HG02943 (cell line): ENCODE data around the gene SH3TC1.

Source experiments
- ATAC-seq: cut with Tn5 transposase; IDR thresholded peaks from one replicate; pipeline ENCODE4 v1.9.1; 2021; ENCODE audit warnings: mild to moderate bottlenecking, low read depth, moderate library complexity; ENCODE audit not compliant: unreplicated experiment

SH3TC1 gene

DNA sequence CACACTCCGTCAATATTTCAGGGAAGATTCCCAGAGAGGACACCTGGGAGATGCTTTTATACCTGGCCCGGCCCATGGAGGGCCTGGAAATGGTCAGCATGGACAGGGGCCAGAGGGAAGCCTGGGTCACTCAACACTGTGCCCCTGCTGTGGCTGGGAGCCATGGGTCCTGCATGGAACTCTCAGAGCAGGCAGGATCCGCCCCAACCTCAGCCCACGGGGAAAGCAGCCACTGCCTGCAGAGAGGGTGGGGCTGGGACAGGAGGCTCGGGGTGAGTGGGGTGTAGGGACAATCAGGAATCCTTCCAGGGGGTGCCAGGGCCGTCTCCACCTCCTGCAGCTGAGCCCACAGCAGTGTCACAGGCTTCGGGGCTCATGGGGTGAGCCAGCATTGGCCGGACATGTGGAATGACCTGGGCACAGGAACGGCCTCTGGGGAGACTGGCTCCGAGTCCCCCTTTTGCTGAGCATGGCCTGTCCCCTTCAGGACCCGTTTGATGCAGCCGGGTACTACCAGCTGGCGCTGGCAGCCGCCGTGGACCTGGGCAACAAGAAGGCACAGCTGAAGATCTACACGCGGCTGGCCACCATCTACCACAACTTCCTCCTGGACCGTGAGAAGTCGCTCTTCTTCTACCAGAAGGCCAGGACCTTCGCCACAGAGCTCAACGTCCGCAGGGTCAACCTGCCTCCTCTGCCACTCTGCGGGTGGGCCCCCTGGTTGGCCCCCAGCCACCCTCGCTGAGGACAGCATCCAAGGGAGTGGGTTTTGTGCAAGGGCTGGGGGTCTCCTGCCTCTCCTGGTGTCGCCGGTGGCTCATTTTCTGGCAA is 41.3 kb downstream of the SH3TC1 start:
- no peak for ATAC-seq

DNA sequence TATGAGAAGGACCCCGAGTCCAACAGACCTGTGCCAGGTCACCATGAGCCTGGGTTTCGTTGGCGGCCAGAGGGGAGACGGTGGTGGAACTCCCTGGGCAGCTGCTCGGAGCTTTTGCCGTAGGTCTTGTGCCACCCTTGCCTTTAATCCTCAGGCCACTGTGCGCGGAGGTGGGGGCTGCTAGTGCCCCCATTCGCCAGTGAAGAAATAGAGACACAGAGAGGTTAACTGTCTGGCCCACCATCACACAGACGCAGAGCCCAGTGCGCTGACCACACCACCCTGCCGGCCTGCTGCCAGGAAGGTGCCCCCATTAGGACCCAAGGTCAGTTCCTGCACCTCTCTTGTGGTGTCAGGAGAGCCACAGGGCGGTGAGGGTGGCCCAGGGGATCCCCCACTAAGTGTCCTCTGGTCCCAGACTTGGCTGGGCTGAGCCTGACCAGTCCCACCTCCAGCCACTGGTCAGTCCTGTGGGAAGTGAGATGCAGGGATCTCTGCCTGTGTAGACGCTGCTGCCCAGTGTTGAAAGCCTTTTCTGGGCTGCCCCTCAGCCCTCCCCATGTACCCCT is 42.2 kb downstream of the SH3TC1 start:
- no peak for ATAC-seq

DNA sequence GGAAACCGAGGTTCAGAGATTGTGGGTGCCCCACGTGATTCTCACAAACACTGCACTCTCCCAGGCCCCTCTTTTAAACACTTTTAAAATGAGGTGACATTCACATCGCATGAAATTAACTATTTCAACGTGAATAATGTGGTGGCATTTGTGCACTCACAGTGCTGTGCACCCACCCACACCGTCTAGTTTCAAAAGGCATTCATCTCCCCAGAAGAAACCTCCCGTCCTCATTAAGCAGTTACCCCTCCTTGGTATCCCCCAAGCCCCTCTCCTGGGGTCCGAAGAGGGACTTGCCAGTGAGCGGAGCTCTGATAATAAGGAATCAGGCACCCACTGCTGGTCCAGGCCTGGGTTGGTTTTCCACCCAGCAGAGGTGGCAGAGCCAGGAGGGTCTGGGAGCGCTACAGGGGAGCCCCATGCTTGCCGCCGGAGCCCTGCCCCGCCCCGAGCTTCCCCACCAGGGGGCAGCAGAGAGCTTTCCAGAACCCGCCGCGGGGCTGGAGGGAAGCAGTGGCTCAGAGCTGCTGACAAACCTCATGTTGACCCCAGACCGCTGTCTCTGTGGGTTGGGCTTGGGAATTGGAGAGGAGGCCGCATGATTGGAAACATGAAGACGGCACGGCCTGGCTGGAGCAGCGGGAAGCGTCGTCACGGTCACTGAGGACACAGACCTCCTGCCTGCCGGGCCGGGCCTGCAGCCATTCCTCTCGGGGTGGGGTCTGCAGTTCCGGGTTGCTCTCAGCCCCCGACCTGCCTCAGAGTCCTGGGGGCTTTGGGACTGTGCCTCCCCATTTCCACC is 43.0 kb downstream of the SH3TC1 start:
- no peak for ATAC-seq

DNA sequence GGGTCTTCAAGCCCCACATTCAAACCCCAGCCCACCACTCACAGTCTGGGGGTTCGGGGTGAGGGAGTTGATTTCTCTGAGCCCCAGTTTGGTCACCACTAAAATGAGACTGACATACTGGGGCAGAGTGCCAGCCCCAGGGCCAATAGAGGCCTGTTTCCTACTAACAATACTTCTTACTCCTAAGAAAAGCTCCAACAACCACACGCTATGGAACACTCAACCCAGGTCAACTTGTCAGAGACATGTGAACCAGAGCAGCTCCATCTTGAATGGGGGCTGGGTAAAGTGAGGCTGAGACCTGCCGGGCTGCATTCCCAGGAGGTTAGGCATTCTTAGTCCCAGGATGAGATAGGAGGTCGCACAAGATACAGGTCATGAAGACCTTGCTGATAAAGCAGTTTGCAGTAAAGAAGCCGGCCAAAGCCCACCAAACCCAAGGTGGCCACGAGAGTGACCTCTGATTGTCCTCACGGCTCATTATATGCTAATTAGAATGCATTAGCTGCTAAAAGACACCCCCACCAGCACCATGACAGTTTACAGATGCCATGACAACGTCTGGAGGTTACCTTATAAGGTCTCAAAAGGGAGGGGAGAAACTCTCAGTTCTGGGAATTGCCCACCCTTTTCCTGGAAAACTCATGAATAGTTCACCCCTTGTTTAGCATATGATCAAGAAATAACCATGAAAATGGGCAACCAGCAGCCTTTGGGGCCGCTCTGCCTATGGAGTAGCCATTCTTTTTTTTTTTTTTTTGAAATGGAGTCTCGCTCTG is 43.9 kb downstream of the SH3TC1 start:
- no peak for ATAC-seq

DNA sequence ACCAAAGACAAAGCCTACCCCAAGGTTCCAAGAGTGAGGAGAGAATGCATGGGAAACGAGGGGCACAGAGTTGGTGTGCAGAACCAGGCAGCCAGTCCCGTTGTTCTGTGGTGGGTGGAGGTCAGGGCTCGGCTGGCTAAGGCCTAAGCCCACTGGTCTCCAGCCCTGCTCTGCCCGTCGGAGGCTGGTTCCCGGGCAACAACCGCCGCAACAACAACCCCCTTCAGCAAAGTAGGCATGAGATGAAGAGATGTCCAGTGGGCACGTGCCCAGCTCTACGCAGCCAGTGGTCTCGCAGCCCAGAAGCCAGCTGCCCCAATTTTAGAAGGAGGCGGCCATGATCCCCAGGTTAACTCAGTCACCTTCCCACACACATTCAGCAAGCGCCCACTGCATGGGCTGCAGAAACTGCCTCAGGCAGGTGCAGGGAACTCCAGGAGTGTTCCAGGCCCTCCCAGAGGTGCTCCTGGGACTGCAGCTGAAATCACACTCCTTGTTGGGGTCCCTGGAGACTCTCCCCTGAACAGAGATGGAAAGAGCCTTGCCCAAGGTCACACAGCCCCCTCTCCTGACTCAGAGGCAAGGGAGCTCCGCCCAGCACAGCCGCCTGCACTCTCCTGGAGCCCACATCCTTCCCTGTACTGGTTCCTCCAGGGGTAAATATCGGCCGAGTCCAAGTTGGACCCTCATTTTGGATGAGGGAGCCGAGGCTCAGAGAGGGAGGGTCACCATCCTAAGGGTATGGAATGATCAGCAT is 45.1 kb downstream of the SH3TC1 start:
- no peak for ATAC-seq

DNA sequence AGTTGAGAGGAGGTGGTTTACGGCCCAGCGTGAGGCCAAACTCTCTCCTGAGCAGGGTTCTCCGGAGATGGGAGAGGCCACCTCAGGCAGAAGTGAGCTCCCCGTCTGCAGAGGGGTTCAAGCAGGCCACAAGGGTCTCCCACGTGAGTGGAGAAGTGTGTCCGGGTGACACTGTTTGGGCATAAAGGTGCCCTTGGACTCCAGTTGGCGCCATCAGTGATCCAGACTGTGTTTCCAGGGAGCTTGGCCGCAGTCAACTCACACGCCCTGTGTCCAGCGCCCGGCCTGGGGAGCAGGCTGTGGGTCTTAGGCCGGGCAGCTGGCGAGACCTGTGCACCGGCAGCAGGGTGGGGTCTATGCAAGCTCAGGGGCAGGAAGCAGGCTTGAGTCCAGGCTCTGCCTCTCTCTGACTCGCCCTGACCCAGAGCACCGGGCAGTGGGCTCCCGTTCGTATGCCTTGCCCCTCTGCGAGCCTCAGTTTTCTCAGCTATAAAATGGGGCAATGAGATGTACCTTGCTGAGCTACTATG is 45.9 kb downstream of the SH3TC1 start:
- ATAC-seq, result no peak

DNA sequence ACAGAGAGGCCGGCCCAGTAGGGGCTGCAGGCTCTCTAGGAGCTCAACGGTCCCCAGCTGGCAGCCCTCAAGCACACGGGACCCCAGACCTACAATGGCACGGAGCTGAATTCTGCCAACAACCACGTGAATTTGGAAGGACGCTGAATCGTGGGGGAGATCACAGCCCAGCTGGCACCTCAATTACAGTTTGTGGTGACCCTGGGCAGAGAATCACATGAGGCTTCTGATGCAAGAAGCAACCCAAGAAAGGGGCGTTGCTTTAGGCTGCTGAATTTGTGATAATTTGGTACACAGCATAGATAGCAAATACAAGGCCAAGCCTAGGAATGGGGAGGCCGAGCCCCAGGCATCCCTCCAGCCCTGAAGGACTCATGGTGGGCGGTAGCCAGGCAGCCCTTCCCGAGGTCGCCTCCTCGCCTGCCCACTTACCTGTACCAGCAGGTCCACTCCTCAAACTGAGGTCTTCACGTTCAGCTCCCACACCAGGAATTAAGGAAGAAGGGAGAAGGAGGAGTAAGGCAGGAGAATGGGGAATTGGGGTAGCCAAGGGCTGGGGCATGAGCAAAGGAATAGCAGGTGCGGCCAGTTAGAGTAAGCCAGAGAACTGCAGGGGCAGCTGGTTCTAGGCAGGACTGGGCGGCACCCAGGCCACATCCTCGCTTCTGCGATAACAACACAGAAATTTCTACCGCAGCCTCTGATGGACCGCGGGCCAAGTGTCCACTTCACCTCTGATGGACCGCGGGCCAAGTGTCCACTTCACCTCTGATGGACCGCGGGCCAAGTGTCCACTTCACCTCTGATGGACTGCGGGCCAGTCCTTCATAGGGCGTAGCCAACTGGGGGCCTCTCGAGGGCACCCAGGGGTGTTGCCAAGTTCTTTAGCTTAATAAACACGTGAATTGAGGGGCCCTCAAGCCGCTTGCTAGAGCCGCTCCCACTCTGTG is 47.1 kb downstream of the SH3TC1 start:
- no peak for ATAC-seq

DNA sequence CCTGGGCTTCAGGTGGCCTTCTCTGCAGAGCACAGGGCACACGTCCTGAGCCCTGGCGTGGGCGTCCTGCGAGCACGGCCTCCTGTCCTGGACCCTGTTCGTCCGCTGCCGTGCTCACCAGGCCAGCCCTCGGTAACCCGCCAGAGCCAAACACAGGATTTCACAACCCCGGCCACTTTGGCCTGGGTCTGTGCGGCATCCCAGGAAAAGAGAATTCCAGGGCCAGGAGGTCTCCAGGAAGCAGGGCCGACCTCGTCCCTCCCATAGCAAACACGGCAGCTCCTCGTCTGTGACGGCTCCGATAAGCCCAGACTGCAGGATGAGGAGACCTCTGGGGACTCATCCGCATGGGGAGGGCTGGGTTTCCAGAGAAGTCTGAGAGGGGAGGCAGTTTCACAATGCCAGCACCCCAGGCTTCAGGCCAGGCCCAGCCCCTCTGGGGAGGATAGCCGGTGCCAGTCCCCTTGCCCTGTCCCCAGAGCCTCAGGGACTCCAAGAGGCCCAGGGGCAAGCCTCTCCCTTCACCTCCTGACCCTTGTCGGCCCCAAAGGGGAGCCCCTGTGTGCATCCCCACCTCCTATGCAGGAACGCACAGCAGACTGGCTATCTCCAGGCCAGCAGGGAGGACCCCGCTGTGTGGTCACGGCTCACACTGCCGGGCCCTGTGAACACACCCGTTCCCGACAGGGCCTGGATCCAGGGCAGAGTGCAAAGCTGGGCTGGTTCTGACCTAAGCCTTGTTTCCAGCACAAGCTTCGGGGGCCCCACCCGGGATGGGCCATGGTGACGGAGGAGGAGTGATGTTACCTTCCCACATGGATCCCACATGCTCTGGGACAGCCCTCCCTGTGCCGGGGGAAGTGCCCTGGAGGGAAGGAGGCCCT is 48.2 kb downstream of the SH3TC1 start:
- ATAC-seq, result no peak

DNA sequence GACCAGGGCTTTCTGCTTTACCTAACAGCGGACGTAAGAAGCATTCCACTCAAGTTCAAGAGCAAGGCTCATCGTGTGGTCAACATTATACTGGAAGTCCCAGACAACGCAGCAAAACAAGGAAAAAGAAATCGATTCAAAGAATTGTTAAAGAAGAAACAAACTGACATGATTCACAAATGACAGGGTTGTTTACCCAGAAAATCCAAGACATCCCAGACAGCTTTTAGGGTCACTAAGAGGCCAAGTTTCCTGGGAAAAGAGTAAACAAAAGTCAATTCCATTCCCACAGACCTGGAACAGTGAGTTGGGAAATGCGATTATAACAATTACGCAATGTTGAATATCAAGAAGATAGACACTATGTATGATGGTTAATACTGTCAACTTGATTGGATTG is 49.0 kb downstream of the SH3TC1 start:
- ATAC-seq, result no peak

DNA sequence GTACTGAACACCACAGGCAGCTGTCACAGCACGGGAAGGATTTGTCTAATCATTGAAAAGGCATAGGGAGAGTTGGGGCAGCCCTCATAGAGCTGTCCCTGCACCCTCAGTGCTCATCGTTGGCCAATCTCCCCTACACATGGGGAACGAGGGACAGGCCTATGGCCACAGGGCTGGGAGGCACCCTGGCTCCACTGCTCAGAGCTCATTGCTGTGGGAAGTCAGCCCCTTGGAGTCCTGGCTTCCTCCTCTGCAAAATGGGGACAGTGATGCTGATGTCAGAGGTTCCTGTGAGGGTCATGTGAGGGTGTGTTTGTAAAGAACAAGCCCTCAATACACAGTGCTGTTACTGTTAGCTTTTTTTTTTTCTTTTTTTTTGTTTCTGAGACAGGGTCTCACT is 51.1 kb downstream of the SH3TC1 start:
- ATAC-seq, result no peak

DNA sequence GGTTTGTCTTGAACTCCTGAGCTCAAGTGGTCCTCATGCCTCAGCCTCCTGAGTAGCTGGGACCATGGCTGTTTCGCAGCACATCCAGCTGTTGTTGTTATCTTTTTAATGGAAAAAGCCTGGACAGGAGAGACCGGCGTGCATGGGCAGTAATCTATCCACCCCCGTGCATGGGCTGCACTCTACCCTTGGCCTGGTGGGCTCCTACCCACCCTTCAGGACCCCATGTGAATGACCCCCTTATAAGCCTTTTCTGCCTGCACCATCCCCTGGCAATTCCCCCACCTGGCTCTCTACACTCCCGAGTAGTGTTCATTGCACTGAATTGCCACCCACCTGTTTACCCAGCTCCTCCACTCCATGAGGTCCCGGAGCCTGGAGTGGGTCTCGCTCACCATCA is 51.5 kb downstream of the SH3TC1 start:
- no peak for ATAC-seq

DNA sequence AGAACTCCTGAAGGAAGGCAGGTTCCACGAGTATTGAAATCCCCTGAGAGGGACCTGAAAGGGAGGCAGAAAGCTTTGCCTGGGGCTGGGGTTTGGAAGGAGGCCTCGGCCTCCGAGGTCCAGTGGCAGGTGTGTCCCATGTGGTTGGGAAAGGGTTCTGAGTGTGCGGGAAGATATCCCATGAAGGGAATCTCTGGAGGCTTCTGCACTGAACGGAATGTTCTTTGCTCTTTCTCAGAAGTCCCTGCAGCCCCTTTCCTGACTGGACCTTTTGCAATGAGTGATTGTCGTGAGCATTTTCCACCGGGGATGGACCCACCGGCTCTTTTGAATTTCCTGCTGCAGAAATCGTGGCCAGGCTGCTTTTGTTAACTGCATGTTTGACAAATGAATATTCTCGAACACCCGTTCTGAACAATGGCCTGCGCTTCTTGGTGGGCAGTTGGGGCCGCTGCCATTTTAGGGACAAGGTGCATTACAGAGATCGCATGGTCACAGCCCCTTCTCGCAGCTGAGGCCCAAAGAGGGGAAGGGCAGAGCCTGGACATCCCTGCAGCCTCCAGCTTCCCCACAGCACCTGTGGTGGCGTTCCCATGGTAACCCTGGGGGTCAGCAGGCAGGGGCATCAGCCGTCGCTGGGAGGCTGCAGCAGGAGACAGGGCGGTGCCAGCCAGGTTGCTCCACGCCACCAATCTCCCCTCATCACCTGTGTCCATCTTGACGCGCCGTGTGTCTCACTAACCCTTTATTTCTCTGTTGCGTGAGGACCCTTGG is 52.2 kb downstream of the SH3TC1 start:
- ATAC-seq, result no peak

DNA sequence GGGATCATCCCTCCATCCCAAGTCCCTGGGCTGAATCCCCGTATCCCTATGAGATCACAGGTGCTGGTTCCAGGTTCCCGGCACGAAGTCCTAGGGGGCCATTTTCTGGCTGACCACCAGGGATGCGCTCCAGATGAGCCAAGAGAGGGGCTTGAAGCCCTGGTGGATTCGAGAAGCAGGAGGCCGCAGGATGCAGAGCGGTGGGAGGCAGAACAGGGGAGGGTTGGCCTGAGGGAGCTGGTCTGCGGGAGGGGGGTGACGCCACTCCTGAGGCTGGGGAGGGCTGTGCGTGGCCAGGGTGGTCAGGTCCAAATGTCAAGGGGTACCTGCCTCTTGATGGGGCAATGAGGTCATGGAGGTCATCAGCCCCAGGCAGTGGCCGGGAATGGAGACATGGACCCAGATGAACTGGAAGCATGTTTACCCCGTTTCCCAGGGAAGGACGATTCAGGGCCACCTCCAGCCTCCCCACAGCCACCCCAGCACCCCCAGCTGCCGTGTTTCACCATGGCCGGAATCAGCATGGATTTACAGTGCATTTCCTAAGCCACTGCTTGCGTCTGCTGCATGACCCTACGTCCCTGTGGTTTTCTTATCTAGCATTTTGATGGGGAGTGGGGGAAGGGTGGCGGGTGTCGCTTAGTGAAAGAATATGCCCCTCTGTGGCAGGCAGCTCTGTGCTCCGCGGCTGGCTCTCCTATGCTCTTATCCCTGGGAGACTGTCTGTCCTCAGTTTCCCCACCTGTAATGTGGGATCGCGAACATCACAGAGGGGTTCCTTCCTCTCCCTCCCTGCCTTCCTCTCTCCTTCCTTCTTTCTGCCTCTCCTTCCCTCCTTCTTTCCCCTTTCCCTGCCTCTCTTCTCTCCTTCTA is 53.4 kb downstream of the SH3TC1 start:
- ATAC-seq, result no peak

DNA sequence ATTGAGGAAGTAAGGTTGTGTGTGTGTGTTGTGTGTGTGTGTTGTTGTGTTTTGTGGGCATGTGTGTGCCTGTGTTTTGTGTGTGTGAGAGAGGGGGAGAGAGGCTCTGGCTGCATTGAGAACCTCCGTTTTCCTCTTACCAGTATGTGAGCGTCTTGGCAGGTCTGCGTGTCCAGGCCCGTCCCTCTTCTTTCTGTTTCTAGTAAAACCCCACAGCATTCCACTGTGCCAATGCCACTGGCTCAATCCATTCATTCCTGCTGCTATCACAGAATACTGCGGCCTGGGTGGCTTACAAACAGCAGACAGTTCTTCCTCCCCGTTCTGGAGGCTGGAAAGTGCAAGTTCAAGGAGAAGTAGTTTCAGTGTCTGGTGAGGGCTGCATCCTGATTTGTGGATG is 55.0 kb downstream of the SH3TC1 start:
- ATAC-seq, result no peak

DNA sequence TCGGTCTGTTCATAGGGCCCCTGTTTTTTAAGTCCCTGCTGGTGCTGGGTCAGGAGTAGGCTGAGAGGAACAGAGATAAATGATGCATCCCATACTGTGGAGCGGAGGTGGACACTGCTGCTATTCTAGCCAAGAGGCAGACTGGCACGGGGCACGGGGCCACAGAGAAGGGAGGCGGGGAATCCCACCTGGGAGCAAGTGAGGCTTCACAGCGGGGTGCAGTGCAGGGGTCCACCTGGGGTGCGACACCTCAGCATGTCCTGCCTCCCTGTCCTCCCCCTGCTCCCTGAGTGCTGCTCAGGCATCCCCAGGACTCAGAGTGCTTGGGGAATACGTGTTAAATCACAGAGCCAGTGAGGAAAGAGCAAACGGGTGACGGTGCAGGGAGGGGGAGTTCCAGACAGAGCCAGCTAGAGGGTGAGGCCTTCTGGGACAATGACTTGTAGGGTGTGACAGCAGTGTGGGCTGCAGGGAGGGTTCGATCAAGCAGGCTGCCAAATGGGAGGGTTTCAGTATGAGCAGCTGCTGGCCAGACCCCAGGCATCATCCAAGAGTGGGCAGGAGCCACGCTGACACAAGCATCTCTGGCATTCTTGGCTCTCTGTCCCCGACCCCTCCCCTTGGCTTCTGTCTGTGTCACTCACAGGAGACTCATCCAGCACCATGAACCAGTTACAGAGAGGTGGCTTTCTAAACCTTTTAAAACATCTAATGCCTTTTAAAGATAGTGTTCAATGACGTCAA is 56.8 kb downstream of the SH3TC1 start:
- ATAC-seq, result no peak
